Osteoblast (primary cell): ENCODE data around the gene ARHGEF11. TPM values are rescaled to one million over a fixed set of nuclear protein-coding genes. Genes with fewer than 3 reads are reported as not detected.

Experiments
- DNase-seq: peaks from one replicate; pipeline ENCODE4 v3.0.0; 2011; ENCODE audit warnings: low spot score, mixed read lengths; ENCODE audit not compliant: insufficient read length; ENCODE audit errors: missing footprints
- H2AFZ ChIP-seq: 2 replicates; pipeline ENCODE4 v1.6.0; 2011; ENCODE audit warnings: mild to moderate bottlenecking, low read length
- H3K27ac ChIP-seq: 2 replicates; pipeline ENCODE4 v1.5.1; 2011; ENCODE audit warnings: mild to moderate bottlenecking, low read depth, low read length, moderate library complexity
- H3K27me3 ChIP-seq: 2 replicates; pipeline ENCODE4 v1.6.0; 2012; ENCODE audit warnings: mild to moderate bottlenecking, control low read depth, inconsistent platforms, low read length, moderate library complexity; ENCODE audit not compliant: insufficient read depth
- H3K36me3 ChIP-seq: 2 replicates; pipeline ENCODE4 v1.5.1; 2011; ENCODE audit warnings: mild to moderate bottlenecking, low read length, control low read depth, moderate library complexity; ENCODE audit not compliant: insufficient read depth
- H3K4me1 ChIP-seq: 2 replicates; pipeline ENCODE4 v1.5.1; 2011; ENCODE audit warnings: mild to moderate bottlenecking, low read length, control low read depth, moderate library complexity; ENCODE audit not compliant: insufficient read depth
- H3K4me2 ChIP-seq: 2 replicates; pipeline ENCODE4 v1.6.0; 2011; ENCODE audit warnings: mild to moderate bottlenecking, low read length; ENCODE audit not compliant: insufficient read depth
- H3K4me3 ChIP-seq: fragments of 200-600 bp; sonication (generic); 3 replicates; pipeline ENCODE4 v1.5.1; 2012; ENCODE audit warnings: mild to moderate bottlenecking, low read length, inconsistent platforms; ENCODE audit not compliant: insufficient read depth
- H3K79me2 ChIP-seq: 2 replicates; pipeline ENCODE4 v1.6.0; 2012; ENCODE audit warnings: mild to moderate bottlenecking, low read length, control low read depth, inconsistent platforms; ENCODE audit not compliant: insufficient read depth
- H3K9me3 ChIP-seq: 2 replicates; pipeline ENCODE4 v1.5.1; 2011; ENCODE audit warnings: low read depth, low read length, control low read depth
- H4K20me1 ChIP-seq: 2 replicates; pipeline ENCODE4 v1.6.0; 2012; ENCODE audit warnings: mild to moderate bottlenecking, low read length, control low read depth; ENCODE audit not compliant: insufficient read depth
- CTCF ChIP-seq: IDR thresholded peaks from 2 replicates; pipeline ENCODE4 v1.5.1; 2011; ENCODE audit warnings: mild to moderate bottlenecking, low read depth, low read length, moderate library complexity; ENCODE audit errors: extremely low read depth
- total RNA-seq: library from RNA; depleted of rRNA; stranded (reverse); fragments of >200 nt; gene quantifications from 2 replicates; pipeline ENCODE4 v1.2.3, GENCODE V29; 2012

The ARHGEF11 gene
- total RNA-seq, 1 donor = 50.3 TPM

- H3K27me3 ChIP-seq = no peaks in the 10 kb centered on the region
- H3K36me3 ChIP-seq = no peaks in the 10 kb centered on the region
- peaks cover 9% of the 10 kb centered on the region for H3K4me1 ChIP-seq
- H3K4me2 ChIP-seq = no peak overlapping the region
- H3K79me2 ChIP-seq = peaks cover 85% of the 10 kb centered on the region
- no peak overlapping the region for H3K4me3 ChIP-seq
- peaks cover 66% of the 10 kb centered on the region for H4K20me1 ChIP-seq
- H2AFZ ChIP-seq = no peak overlapping the region
- H3K9me3 ChIP-seq = no peaks in the 10 kb centered on the region
- DNase-seq = no peak
- TF ChIP-seq CTCF = no peak
- no peak overlapping the region for H3K27ac ChIP-seq
These were observed 14.8 kb downstream of the ARHGEF11 start for GRCh38 chr1:157030728-157031127.

GRCh38 chr1:157028674-157029073 lies 16.9 kb downstream of the ARHGEF11 start:
- TF ChIP-seq CTCF = no peak
- Histone ChIP-seq H3K4me2 (no peak overlapping the region), H3K4me3 (no peak overlapping the region), H3K27me3 (no peaks in the 10 kb centered on the region), H2AFZ (no peak overlapping the region), H3K4me1 (peaks cover 3% of the 10 kb centered on the region), H4K20me1 (peaks cover 64% of the 10 kb centered on the region), H3K79me2 (peaks cover 92% of the 10 kb centered on the region), H3K36me3 (no peaks in the 10 kb centered on the region), H3K9me3 (no peaks in the 10 kb centered on the region), H3K27ac (no peak overlapping the region)
- no peak for DNase-seq

GRCh38 chr1:157025856-157026255 lies 19.7 kb downstream of the ARHGEF11 start:
- Histone ChIP-seq H3K27me3 (no peaks in the 10 kb centered on the region), H3K27ac (no peak overlapping the region), H4K20me1 (peaks cover 47% of the 10 kb centered on the region), H3K4me1 (peaks cover 3% of the 10 kb centered on the region), H3K9me3 (no peaks in the 10 kb centered on the region), H3K79me2 (peaks cover 92% of the 10 kb centered on the region), H2AFZ (no peak overlapping the region), H3K36me3 (no peaks in the 10 kb centered on the region), H3K4me2 (no peak overlapping the region), H3K4me3 (no peak overlapping the region)
- no peak for DNase-seq
- no peak for TF ChIP-seq CTCF

GRCh38 chr1:157025385-157025784 lies 20.2 kb downstream of the ARHGEF11 start:
- Histone ChIP-seq H4K20me1 (peaks cover 47% of the 10 kb centered on the region), H3K79me2 (peaks cover 92% of the 10 kb centered on the region)

More at GRCh38 chr1:157025385-157025784, 20.2 kb downstream of the ARHGEF11 start:
- Histone ChIP-seq H3K4me1 (peaks cover 3% of the 10 kb centered on the region), H3K9me3 (no peaks in the 10 kb centered on the region), H2AFZ (no peak overlapping the region), H3K4me2 (no peak overlapping the region), H3K27ac (no peak overlapping the region), H3K36me3 (no peaks in the 10 kb centered on the region), H3K27me3 (no peaks in the 10 kb centered on the region), H3K4me3 (no peak overlapping the region)
- no peak for TF ChIP-seq CTCF
- no peak for DNase-seq
